NCI-H2227 (cell line): ENCODE results near the gene ICAM3.
"Not testable (repeated sequence)": the region's sequence is repeated elsewhere in the genome, so short reads cannot be mapped to it uniquely, and the experiment has no call there.

Experiments
- DNase-seq: peaks from one replicate; lab custom pipeline; 2025; ENCODE audit not compliant: unreplicated experiment; lab: John Stamatoyannopoulos, UW

The ICAM3 gene

GRCh38 chr19:10352764-10353671 is 13.6 kb upstream of the ICAM3 start:
- DNase-seq = no peak

- no peak for DNase-seq
These were observed 7.1 kb upstream of the ICAM3 start for GRCh38 chr19:10346509-10346908.

GRCh38 chr19:10344780-10345179 is 5.4 kb upstream of the ICAM3 start:
- DNase-seq = no peak

- DNase-seq = no peak
These were observed 4.1 kb upstream of the ICAM3 start for GRCh38 chr19:10343495-10343894.

GRCh38 chr19:10339977-10340376 is 553 bp upstream of the ICAM3 start:
- DNase-seq = no peak

- DNase-seq = no peak
These were observed 484 bp downstream of the ICAM3 start for GRCh38 chr19:10338940-10339339.

GRCh38 chr19:10336725-10337124 is 2.7 kb downstream of the ICAM3 start:
- not testable (repeated sequence) for DNase-seq

GRCh38 chr19:10335352-10335985 is 4.0 kb downstream of the ICAM3 start:
- DNase-seq = no peak

- peak; percentile 77 for DNase-seq
These were observed 4.7 kb downstream of the ICAM3 start for GRCh38 chr19:10334588-10335351.

- DNase-seq = no peak
These were observed 5.5 kb downstream of the ICAM3 start for GRCh38 chr19:10333758-10334587.

GRCh38 chr19:10332965-10333757 is 6.3 kb downstream of the ICAM3 start, which contains the start of gene RAVER1:
Gene RAVER1, minus strand, starts transcription at chr19:10333529. Its CDS starts 22 bp downstream, at chr19:10333507.
- peak; percentile 95 for DNase-seq

- no peak for DNase-seq
These were observed 7.1 kb downstream of the ICAM3 start for GRCh38 chr19:10332158-10332964.

- no peak for DNase-seq
These were observed 9.9 kb downstream of the ICAM3 start for GRCh38 chr19:10329555-10329954.

GRCh38 chr19:10328558-10329429 is 10.6 kb downstream of the ICAM3 start:
- no peak for DNase-seq

- no peak for DNase-seq
These were observed 11.6 kb downstream of the ICAM3 start for GRCh38 chr19:10327793-10328192.

- DNase-seq = no peak
These were observed 13.7 kb downstream of the ICAM3 start for GRCh38 chr19:10325732-10326131.

GRCh38 chr19:10321874-10322835 is 17.3 kb downstream of the ICAM3 start:
- DNase-seq = no peak
